ENCODE measurements around the gene UBQLN4. TPM values are rescaled to one million over a fixed set of nuclear protein-coding genes. Genes with fewer than 3 reads are reported as not detected.
A peak's percentile ranks its signal among the peaks of the same experiment; 100 is the strongest.

UBQLN4 gene
- total RNA-seq: 29.9 TPM
- long read RNA-seq, transcript UBQLN4-201 (11 exons, 3,576 nt): major isoform, 25 of 51 reads
- long read RNA-seq, partial matches to known transcripts: 21 of 51 reads
- long read RNA-seq, other reads (novel, unspliced or antisense): 5 of 51 reads

DNA sequence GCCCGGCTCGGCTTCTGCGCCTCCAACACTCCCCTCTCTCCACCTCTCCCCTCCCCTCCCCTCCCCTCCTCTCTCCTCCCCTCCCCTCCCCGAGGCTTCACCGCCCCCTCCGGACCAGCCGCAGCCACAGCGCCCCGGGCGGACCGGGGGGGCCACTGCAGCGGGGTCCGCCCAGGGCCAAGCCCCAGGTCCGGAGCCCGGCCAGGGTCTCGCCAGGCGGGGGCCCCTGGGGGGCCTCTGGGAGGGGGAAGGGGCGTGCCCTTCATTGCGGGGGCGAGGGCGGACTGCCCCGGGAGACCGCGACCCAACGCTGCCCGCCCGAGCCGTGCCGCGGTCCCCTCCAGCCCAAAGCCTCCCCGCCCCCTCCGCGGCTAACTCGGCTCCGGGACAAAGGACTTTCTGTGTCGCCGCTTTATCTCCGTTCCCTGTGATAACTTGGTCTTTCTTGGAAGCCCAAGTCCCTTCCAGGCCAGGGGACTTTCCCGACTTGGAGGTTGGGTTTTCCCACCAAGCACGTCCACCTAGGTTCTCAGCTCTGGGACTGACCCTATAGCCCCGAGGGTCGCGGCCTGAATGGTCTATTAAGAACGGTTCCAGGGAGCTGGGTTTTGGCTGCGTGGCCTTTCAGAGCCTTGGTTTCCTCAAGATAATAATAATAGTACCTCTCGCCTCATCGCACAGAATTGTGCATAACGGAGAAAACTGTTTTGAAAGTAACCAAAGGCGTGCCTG lies at the start of gene UBQLN4:
Gene UBQLN4 (minus strand): TSS at position 31 of the 732 bp plus-strand sequence. CDS start 97 bp downstream, outside the sequence.
- Histone ChIP-seq H3K4me1 (peaks cover 62% of the 10 kb centered on the region), H3K36me3 (peaks cover 29% of the 10 kb centered on the region), H3K27ac (replicated peaks) (peak within 1 kb of the TSS; percentile 99), H3K9me3 (replicated peaks) (no peaks in the 10 kb centered on the region), H3K4me3 (peak within 1 kb of the TSS; percentile 95), H3K27me3 (ENCODE audit: low read depth) (no peaks in the 10 kb centered on the region)
- intact Hi-C loops (cut with micrococcal nuclease): no loop called here
- DNase-seq: peak; percentile 88
- TF ChIP-seq, protein P1, sequence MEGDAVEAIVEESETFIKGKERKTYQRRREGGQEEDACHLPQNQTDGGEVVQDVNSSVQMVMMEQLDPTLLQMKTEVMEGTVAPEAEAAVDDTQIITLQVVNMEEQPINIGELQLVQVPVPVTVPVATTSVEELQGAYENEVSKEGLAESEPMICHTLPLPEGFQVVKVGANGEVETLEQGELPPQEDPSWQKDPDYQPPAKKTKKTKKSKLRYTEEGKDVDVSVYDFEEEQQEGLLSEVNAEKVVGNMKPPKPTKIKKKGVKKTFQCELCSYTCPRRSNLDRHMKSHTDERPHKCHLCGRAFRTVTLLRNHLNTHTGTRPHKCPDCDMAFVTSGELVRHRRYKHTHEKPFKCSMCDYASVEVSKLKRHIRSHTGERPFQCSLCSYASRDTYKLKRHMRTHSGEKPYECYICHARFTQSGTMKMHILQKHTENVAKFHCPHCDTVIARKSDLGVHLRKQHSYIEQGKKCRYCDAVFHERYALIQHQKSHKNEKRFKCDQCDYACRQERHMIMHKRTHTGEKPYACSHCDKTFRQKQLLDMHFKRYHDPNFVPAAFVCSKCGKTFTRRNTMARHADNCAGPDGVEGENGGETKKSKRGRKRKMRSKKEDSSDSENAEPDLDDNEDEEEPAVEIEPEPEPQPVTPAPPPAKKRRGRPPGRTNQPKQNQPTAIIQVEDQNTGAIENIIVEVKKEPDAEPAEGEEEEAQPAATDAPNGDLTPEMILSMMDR (IDR thresholded peaks at IDR 0.05; ENCODE audit: borderline replicate concordance): peak; percentile 60

DNA sequence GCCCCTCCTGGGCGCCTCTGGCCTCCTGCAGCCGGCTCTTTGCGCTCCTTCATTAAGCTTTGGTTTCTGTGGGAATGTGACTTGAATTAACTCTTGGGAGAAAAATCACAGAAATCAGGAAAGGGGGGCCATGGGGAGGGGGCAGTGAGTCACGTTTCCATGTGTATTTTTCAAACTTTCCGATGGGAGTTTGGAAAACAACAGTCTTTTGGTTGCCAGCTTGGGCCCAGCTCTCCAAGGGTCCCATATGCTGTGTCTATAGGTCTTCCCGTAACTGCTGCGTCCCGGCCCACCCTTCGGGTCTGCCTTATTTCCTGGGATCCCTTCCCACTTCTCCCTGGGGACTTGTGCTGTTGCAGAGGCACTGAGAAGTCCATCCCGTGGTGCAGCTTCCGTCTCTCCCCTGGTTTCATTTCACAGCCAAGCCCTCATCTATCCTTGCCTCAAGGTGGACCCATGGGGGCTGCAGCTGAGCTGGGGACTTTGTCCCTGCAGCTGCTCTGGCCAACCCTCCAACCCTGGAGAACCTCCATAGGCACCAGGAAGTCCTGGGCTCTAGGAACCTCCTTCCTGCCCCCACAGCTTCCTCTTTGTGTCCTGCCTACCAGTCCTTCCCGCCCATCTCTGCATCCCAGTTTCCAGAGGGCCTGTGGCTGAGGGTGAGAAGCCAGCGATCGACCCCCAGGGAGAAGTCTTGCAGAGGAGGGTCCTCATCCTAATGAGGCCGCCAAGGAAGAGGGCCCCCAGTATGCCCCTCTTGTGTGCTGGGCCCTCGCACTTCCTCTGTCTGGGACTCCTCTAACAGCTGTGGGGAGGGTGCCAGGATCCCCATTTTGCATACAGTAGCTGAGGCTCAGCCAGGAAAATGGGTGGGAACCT lies 49.3 kb upstream of the UBQLN4 start:
- H3K4me1 ChIP-seq: peaks cover 78% of the 10 kb centered on the region
- intact Hi-C loops (cut with micrococcal nuclease): no loop called here
- peak overlapping the region; percentile 28 for H3K4me3 ChIP-seq
- peak overlapping the region; percentile 98 for H3K27ac ChIP-seq (replicated peaks)
- no peaks in the 10 kb centered on the region for H3K36me3 ChIP-seq
- H3K9me3 ChIP-seq (replicated peaks): no peaks in the 10 kb centered on the region
- H3K27me3 ChIP-seq (ENCODE audit: low read depth): no peaks in the 10 kb centered on the region
- TF ChIP-seq, protein P1 (IDR thresholded peaks at IDR 0.05; ENCODE audit: borderline replicate concordance): no peak
- no peak for DNase-seq

DNA sequence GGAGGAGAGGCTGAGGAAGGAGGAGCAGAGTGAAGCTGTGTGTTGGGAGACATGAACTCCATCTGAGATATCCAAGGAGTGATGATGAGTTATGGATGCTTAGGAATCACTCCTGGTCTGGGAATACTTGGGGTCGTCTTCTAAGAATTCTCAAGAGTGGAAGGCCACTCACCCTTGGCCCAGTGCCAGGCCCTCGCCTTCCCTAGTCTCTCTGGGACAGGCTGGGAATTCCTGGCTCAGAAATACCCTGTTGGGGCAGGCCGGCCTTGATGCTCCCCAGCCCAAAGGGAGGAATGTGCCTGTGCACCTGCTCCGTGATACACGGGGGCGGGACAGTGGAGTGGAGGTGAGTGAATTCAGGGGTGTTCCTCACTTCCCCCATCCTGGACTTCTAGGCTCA lies 48.3 kb upstream of the UBQLN4 start:
- TF ChIP-seq, protein P1 (IDR thresholded peaks at IDR 0.05; ENCODE audit: borderline replicate concordance): no peak
- no peaks in the 10 kb centered on the region for H3K36me3 ChIP-seq
- intact Hi-C loops (cut with micrococcal nuclease): no loop called here
- peak overlapping the region; percentile 98 for H3K27ac ChIP-seq (replicated peaks)
- H3K27me3 ChIP-seq (ENCODE audit: low read depth): no peaks in the 10 kb centered on the region
- H3K9me3 ChIP-seq (replicated peaks): no peaks in the 10 kb centered on the region
- peaks cover 76% of the 10 kb centered on the region for H3K4me1 ChIP-seq
- DNase-seq: peak; percentile 49
- H3K4me3 ChIP-seq: no peak overlapping the region

DNA sequence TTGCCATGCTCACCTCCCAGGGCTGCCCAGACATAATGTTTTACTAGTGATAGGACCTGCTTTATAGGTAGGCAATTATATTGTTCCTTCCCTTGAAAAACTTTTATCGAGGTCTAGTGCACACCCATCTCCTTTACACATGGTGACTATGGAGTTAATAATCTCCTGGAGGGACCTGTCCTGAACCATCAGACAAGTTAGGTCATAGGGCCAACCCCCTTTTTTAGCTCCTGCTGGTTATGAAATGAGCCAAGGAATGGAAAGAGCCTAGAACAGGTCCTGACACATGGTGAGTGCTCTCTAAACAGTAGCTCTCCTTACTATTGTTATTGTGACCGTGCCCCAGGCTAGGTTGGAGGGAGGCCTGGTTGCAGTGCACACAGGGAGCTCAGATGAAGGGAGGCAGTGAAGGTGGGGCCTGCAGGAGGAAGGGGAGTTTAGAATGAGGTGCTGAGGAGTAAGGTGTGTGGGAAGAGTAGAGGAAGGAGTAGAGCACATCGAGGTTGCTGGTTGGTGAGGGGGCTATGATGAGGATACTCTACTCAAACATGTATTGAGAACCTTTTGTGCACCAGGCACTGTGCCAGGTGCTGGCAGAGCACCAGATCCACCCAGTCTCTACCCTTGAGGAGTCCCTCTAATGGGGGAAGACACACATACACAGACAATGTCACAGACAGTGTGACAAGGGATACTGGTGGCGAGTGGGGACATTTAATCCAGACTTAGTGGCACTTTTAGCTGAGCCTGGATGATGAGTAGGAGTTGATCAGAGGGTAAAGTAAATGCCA lies 46.8 kb upstream of the UBQLN4 start:
- TF ChIP-seq, protein P1 (IDR thresholded peaks at IDR 0.05; ENCODE audit: borderline replicate concordance): no peak
- intact Hi-C loops (cut with micrococcal nuclease): no loop called here
- Histone ChIP-seq H3K4me3 (no peak overlapping the region), H3K9me3 (replicated peaks) (no peaks in the 10 kb centered on the region), H3K27ac (replicated peaks) (peak overlapping the region; percentile 14), H3K27me3 (ENCODE audit: low read depth) (no peaks in the 10 kb centered on the region), H3K36me3 (no peaks in the 10 kb centered on the region), H3K4me1 (peaks cover 76% of the 10 kb centered on the region)
- DNase-seq: no peak

DNA sequence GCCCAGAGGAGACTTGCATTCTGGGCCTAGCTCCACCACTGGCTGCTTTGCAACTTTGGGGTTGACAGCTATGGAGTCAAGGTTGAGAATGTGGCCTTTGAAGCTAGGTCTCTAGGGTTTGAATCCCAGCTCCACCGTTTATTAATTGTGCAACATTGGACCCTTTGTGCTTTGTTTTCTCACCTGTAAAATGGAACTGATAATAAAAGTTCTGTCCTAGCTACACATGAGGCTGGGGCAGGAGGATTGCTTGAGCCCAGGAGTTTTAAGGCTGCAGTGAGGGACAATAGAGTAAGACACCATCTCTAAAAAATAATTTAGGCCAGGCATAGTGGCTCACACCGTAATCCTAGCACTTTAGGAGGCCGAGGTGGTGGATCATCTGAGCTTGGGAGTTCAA lies 45.7 kb upstream of the UBQLN4 start:
- intact Hi-C loops (cut with micrococcal nuclease): no loop called here
- H3K9me3 ChIP-seq (replicated peaks): no peaks in the 10 kb centered on the region
- no peaks in the 10 kb centered on the region for H3K27me3 ChIP-seq (ENCODE audit: low read depth)
- TF ChIP-seq, protein P1 (IDR thresholded peaks at IDR 0.05; ENCODE audit: borderline replicate concordance): no peak
- no peak overlapping the region for H3K4me3 ChIP-seq
- H3K4me1 ChIP-seq: peaks cover 64% of the 10 kb centered on the region
- no peak overlapping the region for H3K27ac ChIP-seq (replicated peaks)
- H3K36me3 ChIP-seq: no peaks in the 10 kb centered on the region
- no peak for DNase-seq
